Fibroblast of villous mesenchyme (primary cell): ENCODE measurements around the gene SIK3. TPM values are rescaled to one million over a fixed set of nuclear protein-coding genes. Genes with fewer than 3 reads are reported as not detected.

Experiments used
- DNase-seq: peaks from one replicate; pipeline ENCODE4 v3.0.0-alpha.2; 2010; ENCODE audit warnings: low read depth
- H3K4me3 ChIP-seq: 2 replicates; pipeline ENCODE4 v1.5.1; 2011; ENCODE audit warnings: low read depth, mild to moderate bottlenecking, low read length
- CTCF ChIP-seq: IDR thresholded peaks from 2 replicates; pipeline ENCODE4 v1.5.1; 2012; ENCODE audit warnings: low read depth, mild to moderate bottlenecking, low read length; ENCODE audit not compliant: insufficient read depth
- total RNA-seq: library from RNA; depleted of rRNA; stranded (reverse); fragments of >200 nt; gene quantifications from 2 replicates; pipeline ENCODE4 v1.2.3, GENCODE V29; 2012

SIK3 gene
- total RNA-seq, 1 donor = 14.2 TPM

GRCh38 chr11:116831790-116832349 lies 266.4 kb downstream of the SIK3 start:
- TF ChIP-seq CTCF = no peak
- H3K4me3 ChIP-seq = no peak overlapping the region
- DNase-seq = no peak

GRCh38 chr11:116830184-116830912 lies 267.9 kb downstream of the SIK3 start:
- no peak for TF ChIP-seq CTCF
- no peak for DNase-seq
- H3K4me3 ChIP-seq = no peak overlapping the region

- DNase-seq = peak; percentile 20
- no peak for TF ChIP-seq CTCF
- H3K4me3 ChIP-seq = no peak within 1 kb of the TSS
Observed at GRCh38 chr11:116829525-116830183, 268.6 kb downstream of the SIK3 start, which contains the start of gene APOC3. Gene APOC3 (plus strand): TSS chr11:116829907. CDS start chr11:116830583, 676 bp downstream.

GRCh38 chr11:116828632-116829524 lies 269.4 kb downstream of the SIK3 start:
- no peak for DNase-seq
- H3K4me3 ChIP-seq = no peak overlapping the region
- TF ChIP-seq CTCF = no peak

- DNase-seq = no peak
- no peak overlapping the region for H3K4me3 ChIP-seq
- TF ChIP-seq CTCF = no peak
Observed at GRCh38 chr11:116827461-116827860, 270.8 kb downstream of the SIK3 start.

- no peak for TF ChIP-seq CTCF
- no peak for DNase-seq
- H3K4me3 ChIP-seq = no peak overlapping the region
Observed at GRCh38 chr11:116826751-116827431, 271.3 kb downstream of the SIK3 start.
